Measurements from ENCODE around the gene RNASE4. TPM values are rescaled to one million over a fixed set of nuclear protein-coding genes. Genes with fewer than 3 reads are reported as not detected.
"Not testable (repeated sequence)": the region's sequence is repeated elsewhere in the genome, so short reads cannot be mapped to it uniquely, and the experiment has no call there.

RNASE4 gene
- total RNA-seq, 1 experiment from 2014 or later = 0.82 TPM

DNA sequence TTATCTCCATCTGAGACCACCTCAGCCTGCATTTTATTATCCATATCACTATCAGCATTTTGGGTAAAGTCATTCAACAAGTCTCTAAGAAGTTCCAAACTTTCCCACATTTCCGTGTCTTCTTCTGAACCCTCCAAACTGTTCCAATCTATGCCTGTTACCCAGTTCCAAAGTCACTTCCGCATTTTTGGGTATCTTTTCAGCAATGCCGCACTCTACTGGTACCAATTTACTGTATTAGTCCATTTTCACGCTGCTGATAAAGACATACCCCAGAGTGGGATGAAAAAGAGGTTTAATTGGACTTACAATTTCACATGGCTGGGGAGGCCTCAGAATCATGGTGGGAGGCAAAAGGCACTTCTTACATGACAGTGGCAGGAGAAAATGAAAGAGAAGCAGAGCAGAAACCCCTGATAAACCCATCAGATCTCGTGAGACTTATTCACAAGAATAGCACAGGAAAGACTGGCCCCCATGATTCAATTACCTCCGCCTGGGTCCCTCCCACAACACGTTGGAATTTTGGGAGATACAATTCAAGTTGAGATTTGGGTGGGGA, 17.9 kb upstream of the RNASE4 start:
- in situ Hi-C loops (cut with HindIII; ENCODE audit: low pct_unique_long_range_greater_than_20kb, low sequenced_read_pairs); DNase-seq (ENCODE audit: low read depth, low spot score): not testable (repeated sequence)

DNA sequence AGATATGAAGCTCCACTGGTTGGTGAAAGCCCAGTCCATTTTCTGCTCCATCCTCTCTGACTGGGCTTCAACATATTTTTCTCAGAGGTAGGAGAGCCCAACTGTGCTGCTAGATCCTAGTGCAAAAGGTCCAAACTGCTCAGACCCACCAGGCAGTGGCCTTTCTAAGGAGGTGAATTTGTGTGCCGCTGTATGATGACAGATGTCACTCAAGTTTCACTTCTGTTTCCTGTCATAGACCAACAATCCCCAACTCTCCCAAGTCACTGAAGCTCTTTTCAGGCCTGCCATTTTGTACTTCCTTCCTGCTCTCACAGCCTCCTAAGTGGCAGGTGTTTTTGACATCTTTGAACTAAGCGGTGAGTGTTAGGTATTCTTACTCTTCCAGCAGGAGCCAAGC, 16.4 kb upstream of the RNASE4 start:
- in situ Hi-C loops (cut with HindIII; ENCODE audit: low pct_unique_long_range_greater_than_20kb, low sequenced_read_pairs) = no loop called here
- DNase-seq (ENCODE audit: low read depth, low spot score) = no peak

DNA sequence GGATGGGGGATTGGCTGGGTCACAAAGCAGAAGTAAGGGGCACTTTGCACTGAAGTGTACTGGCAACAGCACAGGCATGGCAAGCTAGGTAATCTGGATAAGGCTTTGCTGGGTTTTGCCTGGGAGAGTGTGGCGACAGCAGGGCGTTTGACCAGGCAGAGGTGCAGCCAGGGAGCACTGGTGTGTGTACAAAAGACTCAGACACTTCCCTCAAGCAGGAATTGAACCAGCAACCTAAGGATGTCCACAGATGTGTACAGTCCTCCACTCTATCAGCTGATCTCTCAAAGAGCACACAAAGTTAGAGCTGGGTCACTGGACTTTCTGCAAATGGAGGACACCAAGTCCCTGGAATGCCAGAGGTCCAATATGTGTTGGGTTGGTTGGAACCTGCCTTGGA, 15.4 kb upstream of the RNASE4 start:
- in situ Hi-C loops (cut with HindIII; ENCODE audit: low pct_unique_long_range_greater_than_20kb, low sequenced_read_pairs) = no loop called here
- peak; percentile 36 for DNase-seq (ENCODE audit: low read depth, low spot score)

DNA sequence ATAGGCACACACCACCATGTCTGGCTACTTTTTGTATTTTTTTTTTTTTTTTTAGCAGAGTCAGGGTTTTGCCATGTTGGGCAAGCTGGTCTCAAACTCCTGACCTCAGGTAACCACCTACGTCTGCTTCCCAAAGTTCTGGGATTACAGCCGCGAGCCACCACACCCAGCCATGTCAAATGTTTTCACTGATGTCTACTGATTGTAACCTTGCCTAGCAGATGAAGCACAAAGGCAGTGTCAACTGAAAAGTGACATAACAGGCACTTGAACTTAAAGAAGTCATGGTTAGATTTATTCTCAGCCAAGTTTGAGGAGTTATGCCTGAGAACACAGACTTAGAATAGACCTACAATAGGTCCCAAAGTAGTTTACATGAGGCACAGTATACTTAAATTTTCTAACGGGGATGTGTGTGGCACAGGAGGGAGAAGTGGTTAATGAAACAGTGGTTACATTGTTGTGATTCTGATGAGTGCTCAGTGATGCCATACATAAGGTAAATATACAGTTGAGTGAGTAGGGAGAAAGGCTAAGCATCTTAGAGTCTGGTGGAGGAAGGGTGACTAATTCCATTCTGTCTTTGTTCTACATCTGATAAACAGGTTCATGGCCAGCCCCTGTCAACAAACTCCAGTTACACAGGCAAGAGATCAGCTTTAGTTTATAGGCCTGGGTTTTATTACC, 12.6 kb upstream of the RNASE4 start:
- no peak for DNase-seq (ENCODE audit: low read depth, low spot score)
- in situ Hi-C loops (cut with HindIII; ENCODE audit: low pct_unique_long_range_greater_than_20kb, low sequenced_read_pairs) = no loop called here

DNA sequence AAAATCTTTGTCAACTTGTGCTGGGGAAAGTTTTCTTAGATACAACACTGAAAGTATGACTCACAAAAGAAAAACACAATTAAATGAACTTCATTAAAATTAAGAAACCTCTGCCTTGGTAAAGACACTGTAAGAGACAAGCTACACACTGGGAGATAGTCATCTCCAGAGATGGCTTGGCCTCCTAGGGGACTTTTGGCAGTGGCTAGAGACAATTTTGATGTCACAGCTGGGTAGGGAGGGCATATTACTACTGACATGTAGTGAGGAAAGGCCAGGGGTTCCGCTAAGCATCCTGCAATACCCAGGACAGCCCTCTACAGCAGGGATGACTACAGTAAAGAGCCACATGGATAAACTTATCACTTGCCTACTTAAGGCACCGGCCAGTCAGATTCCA, 8.7 kb upstream of the RNASE4 start:
- no peak for DNase-seq (ENCODE audit: low read depth, low spot score)
- in situ Hi-C loops (cut with HindIII; ENCODE audit: low pct_unique_long_range_greater_than_20kb, low sequenced_read_pairs) = no loop called here

DNA sequence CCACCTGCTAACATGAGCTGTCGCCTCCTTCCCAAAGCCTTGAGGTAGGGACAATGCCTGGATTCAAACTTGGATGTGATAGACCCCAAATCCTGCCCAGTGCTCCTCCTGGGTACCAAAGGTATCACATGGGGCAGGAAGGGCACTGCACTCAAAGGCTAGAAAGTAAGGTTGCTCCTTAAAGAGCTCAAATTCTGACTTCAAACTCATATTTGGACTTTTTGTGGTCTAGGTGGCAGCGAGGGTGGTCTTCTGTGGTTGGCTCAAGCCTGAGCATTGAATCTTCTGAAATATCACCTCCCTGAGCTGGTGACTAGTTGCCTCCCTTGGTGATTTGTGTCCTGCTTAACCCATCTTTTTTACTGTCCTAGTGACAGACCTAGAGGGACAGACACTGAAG, 8.3 kb upstream of the RNASE4 start:
- in situ Hi-C loops (cut with HindIII; ENCODE audit: low pct_unique_long_range_greater_than_20kb, low sequenced_read_pairs) = no loop called here
- DNase-seq (ENCODE audit: low read depth, low spot score) = no peak

DNA sequence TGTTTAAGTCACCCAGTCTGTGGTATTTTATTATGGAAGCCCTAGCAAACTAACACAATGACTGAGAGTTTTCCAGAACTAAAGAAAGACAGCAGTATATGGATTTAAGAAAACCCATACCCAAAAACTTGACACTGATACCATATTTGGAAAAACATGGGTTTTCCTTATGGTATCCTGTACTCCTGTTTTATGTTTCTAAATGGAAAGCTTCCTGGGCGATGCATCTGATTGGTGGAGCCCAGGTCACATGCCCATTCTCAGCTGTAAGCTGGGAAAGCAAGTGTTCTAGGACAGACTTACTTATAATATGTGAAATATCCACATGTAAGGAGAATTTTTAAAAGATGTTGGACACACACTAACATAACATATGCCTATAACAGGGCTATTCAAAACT, 4.5 kb upstream of the RNASE4 start:
- in situ Hi-C loops (cut with HindIII; ENCODE audit: low pct_unique_long_range_greater_than_20kb, low sequenced_read_pairs) = no loop called here
- DNase-seq (ENCODE audit: low read depth, low spot score) = peak; percentile 68

DNA sequence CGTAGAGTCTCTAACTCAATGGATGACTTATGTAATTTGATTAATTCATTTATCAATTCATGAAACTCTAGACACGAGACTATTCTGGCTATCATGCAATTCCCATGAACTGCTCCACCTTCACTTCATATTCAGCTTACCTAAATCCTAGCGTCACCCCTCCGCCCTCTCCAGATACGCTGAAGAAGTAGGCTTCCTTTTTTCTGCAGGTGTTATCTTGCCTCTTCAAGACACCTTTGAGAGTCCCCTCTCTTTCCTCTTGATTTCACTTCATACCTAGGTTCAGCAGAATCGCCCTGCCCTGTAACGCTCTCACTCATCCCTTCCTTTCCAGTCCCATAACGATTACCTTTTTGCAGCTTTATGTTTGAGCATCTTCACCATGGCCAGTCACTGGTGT, 4.0 kb upstream of the RNASE4 start:
- in situ Hi-C loops (cut with HindIII; ENCODE audit: low pct_unique_long_range_greater_than_20kb, low sequenced_read_pairs) = no loop called here
- no peak for DNase-seq (ENCODE audit: low read depth, low spot score)

DNA sequence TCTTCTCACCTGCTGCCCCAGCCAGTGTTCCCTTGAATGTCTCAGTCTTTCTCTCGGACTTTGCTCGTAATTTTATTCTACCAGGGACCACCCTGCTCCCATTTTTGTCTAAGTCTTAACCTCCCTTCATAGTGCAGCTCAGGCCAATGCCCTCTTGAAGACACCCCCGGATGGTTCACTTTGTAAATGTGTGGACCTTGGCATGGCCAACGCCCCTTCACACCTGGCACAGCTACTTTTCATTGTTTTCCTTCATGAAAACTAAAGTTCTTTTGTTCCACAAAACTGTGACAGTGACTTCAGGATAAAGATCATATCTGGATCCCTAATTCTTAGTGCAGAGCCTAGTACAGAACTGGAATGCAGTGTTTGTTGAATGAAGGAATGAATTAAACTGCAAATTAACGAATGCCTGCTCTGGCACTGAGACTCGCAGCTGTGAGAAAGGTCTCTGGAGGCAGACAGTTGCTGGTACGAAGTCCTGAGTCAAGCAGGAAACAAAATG, 3.5 kb upstream of the RNASE4 start:
- in situ Hi-C loops (cut with HindIII; ENCODE audit: low pct_unique_long_range_greater_than_20kb, low sequenced_read_pairs) = no loop called here
- DNase-seq (ENCODE audit: low read depth, low spot score) = no peak

DNA sequence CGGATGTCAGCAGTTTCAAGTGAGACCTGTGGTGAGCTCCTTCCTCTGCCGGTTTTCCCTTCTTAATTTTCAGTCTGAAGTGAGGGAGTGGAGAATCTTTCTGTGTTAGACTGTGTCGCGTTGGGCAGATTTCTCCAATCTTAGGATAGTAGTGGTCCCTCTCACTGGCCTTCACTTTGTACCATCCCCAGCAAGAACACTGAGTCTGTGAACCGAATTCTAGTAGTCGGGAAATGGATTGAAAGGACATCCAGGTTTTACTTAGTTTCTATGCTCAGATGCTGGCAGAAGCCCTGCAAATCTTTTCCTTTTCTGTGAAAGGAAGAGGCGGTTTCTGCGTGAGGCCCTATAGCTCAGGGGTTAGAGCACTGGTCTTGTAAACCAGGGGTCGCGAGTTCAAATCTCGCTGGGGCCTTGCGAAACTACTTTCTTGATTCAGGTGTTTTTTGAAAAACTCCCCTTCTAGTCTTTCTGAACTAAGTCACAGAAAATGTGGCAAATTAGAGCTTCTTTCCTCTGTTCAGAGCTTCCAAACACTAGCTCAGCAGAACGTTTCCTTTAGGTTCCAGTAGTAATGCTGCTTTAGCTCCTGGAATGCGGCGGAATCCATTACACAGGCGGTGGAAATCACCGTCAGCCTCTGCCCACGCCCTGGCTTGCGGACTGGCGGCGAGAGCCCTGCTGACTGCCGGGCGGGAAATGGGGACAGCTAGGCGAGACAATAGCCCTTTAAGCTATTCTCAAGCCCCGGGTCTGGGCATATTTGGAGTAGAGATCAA, 2.8 kb upstream of the RNASE4 start:
- DNase-seq (ENCODE audit: low read depth, low spot score) = peak; percentile 93
- in situ Hi-C loops (cut with HindIII; ENCODE audit: low pct_unique_long_range_greater_than_20kb, low sequenced_read_pairs) = no loop called here

DNA sequence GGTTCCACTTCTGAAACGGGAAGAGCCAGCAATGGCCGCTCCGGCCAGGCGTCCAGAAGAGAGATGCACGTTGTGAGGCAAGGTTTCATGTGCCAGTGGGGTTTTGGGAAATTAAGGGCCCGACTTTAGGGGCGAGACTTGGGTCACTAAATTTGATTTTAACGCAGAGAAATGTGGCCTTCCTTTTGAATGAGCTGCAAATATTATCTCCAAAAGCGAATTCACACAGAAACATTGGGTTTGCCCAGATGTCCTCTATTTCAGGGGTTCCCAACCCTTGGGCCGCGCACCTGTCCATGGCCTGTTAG, 2.3 kb upstream of the RNASE4 start:
- in situ Hi-C loops (cut with HindIII; ENCODE audit: low pct_unique_long_range_greater_than_20kb, low sequenced_read_pairs) = no loop called here
- DNase-seq (ENCODE audit: low read depth, low spot score) = no peak

DNA sequence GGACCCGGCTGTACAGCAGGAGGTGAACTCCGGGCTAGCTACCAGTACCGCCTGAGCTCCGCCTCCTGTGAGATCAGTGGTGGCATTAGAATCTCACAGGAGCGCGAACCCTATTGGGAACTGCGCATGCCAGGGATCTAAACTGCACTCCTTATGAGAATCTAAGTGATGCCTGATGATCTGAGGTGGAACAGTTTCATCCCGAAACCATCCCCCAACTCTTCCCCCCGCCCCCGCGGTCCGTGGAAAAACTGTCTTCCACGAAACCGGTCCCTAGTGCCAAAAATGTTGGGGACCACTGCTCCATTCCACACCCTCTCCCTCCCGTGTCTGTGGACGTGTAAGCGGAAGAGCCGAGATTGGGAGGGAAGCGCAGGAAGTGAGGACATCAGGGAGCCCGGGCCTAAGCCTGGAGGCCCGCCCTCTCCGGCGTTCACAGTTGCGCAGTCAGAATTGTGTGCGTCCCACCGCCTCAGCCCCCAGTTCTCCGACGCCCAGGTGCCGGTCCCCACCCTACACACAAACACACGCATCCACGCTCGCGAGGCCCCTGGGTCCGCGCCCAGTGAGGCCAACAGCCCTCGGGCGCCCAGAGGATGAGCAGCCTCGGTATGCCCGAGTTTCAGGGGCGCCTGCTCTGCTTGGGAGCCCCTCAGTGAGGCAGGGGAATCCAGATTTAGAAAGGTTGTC, 1.8 kb upstream of the RNASE4 start:
- in situ Hi-C loops (cut with HindIII; ENCODE audit: low pct_unique_long_range_greater_than_20kb, low sequenced_read_pairs) = no loop called here

DNA sequence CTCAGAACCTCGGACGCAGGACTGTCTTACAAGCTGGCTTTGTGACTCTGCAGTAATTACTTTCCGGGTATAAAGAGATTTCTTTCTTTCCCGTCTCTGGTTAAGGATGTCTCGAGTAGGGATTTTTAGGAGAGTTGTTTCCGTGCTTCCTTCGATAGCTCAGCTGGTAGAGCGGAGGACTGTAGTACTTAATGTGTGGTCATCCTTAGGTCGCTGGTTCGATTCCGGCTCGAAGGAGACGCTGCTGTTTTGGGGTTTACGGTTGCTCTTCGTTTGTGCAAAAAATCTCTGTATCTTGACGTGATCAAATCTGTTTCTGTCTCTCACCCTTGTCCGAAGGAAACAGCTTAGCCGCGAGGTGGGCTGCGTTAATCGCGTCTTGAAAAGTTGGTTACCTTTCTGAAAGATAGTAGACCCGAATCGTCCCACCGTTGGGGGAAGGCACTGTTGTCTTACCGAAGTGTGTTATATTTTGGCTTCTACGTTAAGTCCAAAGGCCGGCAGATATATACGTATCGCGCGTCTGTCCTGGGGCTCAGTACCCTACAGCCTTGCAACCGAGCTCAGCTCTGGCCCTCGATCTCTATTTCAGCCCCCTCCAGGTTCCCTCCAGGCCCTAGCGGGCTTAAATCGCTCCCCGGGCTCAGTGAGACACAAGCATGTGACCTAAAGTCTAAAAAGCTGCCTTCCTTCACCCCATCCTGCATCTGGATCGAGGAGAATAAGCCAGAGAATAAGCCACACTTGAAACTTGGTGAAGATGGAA, 1.1 kb upstream of the RNASE4 start:
- peak; percentile 94 for DNase-seq (ENCODE audit: low read depth, low spot score)
- in situ Hi-C loops (cut with HindIII; ENCODE audit: low pct_unique_long_range_greater_than_20kb, low sequenced_read_pairs) = no loop called here

More for the DNA sequence above, 1.8 kb upstream of the RNASE4 start:
- peak; percentile 94 for DNase-seq (ENCODE audit: low read depth, low spot score)

DNA sequence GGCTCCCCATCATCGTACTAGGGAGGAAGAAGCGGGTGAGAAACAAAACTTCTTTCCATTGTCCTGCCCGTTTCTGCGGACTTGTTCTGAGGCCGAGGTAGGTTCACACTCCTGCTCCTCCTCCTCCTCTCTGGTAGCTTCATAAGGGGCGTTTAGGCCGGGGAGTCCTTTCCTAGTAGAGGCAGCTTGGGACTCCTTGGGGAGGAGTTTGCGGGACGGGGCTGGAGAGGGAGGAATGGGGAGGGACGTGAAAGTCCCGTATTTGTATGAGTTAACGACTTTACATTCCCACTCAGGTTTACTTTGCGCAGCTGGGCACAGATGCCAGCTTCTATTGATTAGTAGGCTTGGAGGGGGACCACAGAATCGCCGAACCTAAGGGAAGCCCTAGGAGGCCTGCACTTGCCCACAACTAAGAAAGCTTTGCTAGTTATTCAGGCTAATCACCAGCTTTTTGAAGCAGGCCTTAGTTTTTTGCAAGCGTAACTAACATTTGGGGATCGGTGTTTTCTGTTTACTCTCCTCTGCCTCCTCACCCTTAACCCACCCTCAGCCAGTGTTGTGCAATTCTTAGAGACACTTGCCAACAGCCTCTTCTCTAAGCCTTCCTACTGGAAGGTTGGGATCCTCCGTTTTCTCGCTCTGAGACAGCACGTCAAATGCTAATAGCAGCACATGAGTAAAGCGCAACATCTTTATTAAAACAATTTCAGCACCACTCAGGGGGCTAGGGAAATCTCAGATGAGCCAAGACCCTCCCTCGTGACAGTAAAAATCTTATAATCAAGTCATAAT, 499 bp downstream of the RNASE4 start:
- in situ Hi-C loops (cut with HindIII; ENCODE audit: low pct_unique_long_range_greater_than_20kb, low sequenced_read_pairs) = no loop called here

DNA sequence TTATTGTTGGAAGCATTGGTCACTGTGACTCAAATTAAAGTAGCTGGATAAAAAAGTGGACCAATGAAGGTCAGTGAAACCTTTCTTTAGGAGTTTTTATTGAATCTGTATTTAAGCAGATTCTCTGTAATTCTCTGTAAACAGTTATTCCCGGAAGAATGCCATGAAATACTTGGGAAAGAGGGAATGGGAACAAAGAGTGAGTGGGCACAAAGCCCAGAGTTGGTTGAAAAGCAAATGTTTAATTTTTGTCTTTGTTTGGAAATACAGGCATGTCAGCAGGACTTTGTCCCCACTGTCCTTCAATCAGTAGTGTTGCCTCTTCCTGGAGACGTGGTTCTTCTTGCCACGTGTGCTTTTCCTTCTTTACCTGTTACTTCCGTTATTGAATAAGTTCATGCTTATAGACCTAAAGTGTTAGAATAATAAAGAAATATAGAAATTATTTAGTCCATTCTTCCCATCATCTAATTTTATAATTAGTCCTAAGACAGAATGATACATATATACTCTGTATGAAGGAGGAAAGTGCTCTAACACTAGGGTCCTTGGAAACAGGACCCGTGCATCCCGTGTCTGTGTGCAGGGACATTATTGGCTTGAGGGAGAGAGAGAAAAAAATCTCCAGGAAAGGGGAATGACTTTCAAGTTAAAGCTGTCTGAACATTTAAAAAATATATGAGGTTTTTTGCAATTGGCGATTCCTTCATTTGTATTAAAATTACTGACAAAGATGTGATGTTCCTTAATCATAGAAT, 2.2 kb downstream of the RNASE4 start:
- in situ Hi-C loops (cut with HindIII; ENCODE audit: low pct_unique_long_range_greater_than_20kb, low sequenced_read_pairs) = no loop called here
- DNase-seq (ENCODE audit: low read depth, low spot score) = no peak

More for the DNA sequence above, 499 bp downstream of the RNASE4 start:
- peak; percentile 32 for DNase-seq (ENCODE audit: low read depth, low spot score)
